Measurements from ENCODE around the gene GPR137.

Gene GPR137

GRCh38 chr11:64249563-64250414 lies 35.9 kb upstream of the GPR137 start:
- FAIRE-seq = no peak

- FAIRE-seq = no peak
Observed at GRCh38 chr11:64250415-64251015, 35.1 kb upstream of the GPR137 start.

GRCh38 chr11:64251016-64251752 lies 34.5 kb upstream of the GPR137 start, which contains the start of gene PLCB3:
Gene PLCB3 (plus strand): TSS chr11:64251530. CDS start chr11:64251650, 120 bp downstream.
- FAIRE-seq = no peak

GRCh38 chr11:64251753-64252002 lies 34.0 kb upstream of the GPR137 start:
- FAIRE-seq = no peak

GRCh38 chr11:64252003-64252872 lies 33.4 kb upstream of the GPR137 start:
- no peak for FAIRE-seq

- no peak for FAIRE-seq
Observed at GRCh38 chr11:64253043-64253442, 32.6 kb upstream of the GPR137 start.

GRCh38 chr11:64253481-64253880 lies 32.2 kb upstream of the GPR137 start:
- FAIRE-seq = no peak

- FAIRE-seq = no peak
Observed at GRCh38 chr11:64254326-64254725, 31.3 kb upstream of the GPR137 start.

- FAIRE-seq = no peak
Observed at GRCh38 chr11:64255135-64256128, 30.2 kb upstream of the GPR137 start.

GRCh38 chr11:64256300-64256699 lies 29.3 kb upstream of the GPR137 start:
- no peak for FAIRE-seq

GRCh38 chr11:64258356-64258755 lies 27.3 kb upstream of the GPR137 start:
- no peak for FAIRE-seq

- FAIRE-seq = no peak
Observed at GRCh38 chr11:64258946-64259532, 26.6 kb upstream of the GPR137 start.

- no peak for FAIRE-seq
Observed at GRCh38 chr11:64259533-64260067, 26.0 kb upstream of the GPR137 start.

- no peak for FAIRE-seq
Observed at GRCh38 chr11:64260147-64260708, 25.4 kb upstream of the GPR137 start.

GRCh38 chr11:64261556-64262080 lies 24.0 kb upstream of the GPR137 start:
- no peak for FAIRE-seq

- no peak for FAIRE-seq
Observed at GRCh38 chr11:64262271-64263002, 23.2 kb upstream of the GPR137 start.

- no peak for FAIRE-seq
Observed at GRCh38 chr11:64263021-64263946, 22.4 kb upstream of the GPR137 start.

GRCh38 chr11:64263947-64264317 lies 21.7 kb upstream of the GPR137 start:
- FAIRE-seq = no peak

Data from TTC549 (cell line).